Loucy (cell line): ENCODE measurements around the gene PDE6B.

Source experiments
- H2AFZ ChIP-seq: fragments of 200-600 bp; sonication (generic); 2 replicates; pipeline ENCODE4 v1.6.0; 2016; ENCODE audit warnings: antibody characterized with exemption, mild to moderate bottlenecking, low read length, moderate library complexity
- H3F3A ChIP-seq: fragments of 200-600 bp; 2 replicates; pipeline ENCODE4 v1.6.0; 2016; ENCODE audit warnings: antibody characterized with exemption, low read depth, mild to moderate bottlenecking
- H3K27me3 ChIP-seq: fragments of 200-600 bp; sonication (generic); 2 replicates; pipeline ENCODE4 v1.6.1; 2014; ENCODE audit warnings: low read length, mild to moderate bottlenecking; ENCODE audit not compliant: insufficient read depth, poor library complexity, severe bottlenecking
- H3K36me3 ChIP-seq: fragments of 200-600 bp; sonication (generic); 2 replicates; pipeline ENCODE4 v1.6.1; 2016; ENCODE audit warnings: low read length; ENCODE audit not compliant: insufficient read depth
- H3K4me1 ChIP-seq: fragments of 200-600 bp; sonication (generic); 2 replicates; pipeline ENCODE4 v1.5.1; 2014; ENCODE audit warnings: low read length, mild to moderate bottlenecking; ENCODE audit not compliant: insufficient read depth, poor library complexity, severe bottlenecking
- H3K4me2 ChIP-seq: fragments of 200-600 bp; sonication (generic); 2 replicates; pipeline ENCODE4 v1.6.0; 2014; ENCODE audit warnings: antibody characterized with exemption, low read length, low read depth, mild to moderate bottlenecking; ENCODE audit not compliant: poor library complexity, severe bottlenecking
- H3K4me3 ChIP-seq: fragments of 200-600 bp; sonication (generic); 2 replicates; pipeline ENCODE4 v1.5.1; 2014; ENCODE audit warnings: low read length, mild to moderate bottlenecking, mixed read lengths; ENCODE audit not compliant: poor library complexity, severe bottlenecking
- H3K79me2 ChIP-seq: fragments of 200-600 bp; sonication (generic); 2 replicates; pipeline ENCODE4 v1.6.1; 2014; ENCODE audit warnings: low read length; ENCODE audit not compliant: insufficient read depth
- H3K9ac ChIP-seq: fragments of 200-600 bp; sonication (generic); 2 replicates; pipeline ENCODE4 v1.6.0; 2014; ENCODE audit warnings: mild to moderate bottlenecking, low read depth, low read length, moderate library complexity; ENCODE audit not compliant: poor library complexity, severe bottlenecking
- H3K9me2 ChIP-seq: fragments of 200-600 bp; sonication (generic); replicated peaks from 2 replicates; pipeline ENCODE4 v1.6.1; 2016; ENCODE audit warnings: low read depth, low read length, mixed read lengths
- H3K9me3 ChIP-seq: fragments of 200-600 bp; sonication (generic); 2 replicates; pipeline ENCODE4 v1.6.1; 2014; ENCODE audit warnings: mild to moderate bottlenecking, antibody characterized with exemption, low read length, low read depth; ENCODE audit not compliant: insufficient read depth
- H4K20me1 ChIP-seq: fragments of 200-600 bp; sonication (generic); 2 replicates; pipeline ENCODE4 v1.6.0; 2014; ENCODE audit warnings: antibody characterized with exemption, low read length, mild to moderate bottlenecking; ENCODE audit not compliant: insufficient read depth, poor library complexity, severe bottlenecking
- CTCF ChIP-seq: fragments of 200-600 bp; sonication (generic); conservative IDR thresholded peaks from 2 replicates; pipeline ENCODE4 v1.5.1; 2014; ENCODE audit warnings: mild to moderate bottlenecking, antibody characterized with exemption, low read length
- EZH2phosphoT487 ChIP-seq: fragments of 200-600 bp; IDR thresholded peaks from 2 replicates; pipeline ENCODE4 v1.6.1; 2018; ENCODE audit warnings: antibody characterized with exemption, mild to moderate bottlenecking, moderate library complexity, borderline replicate concordance

Gene PDE6B

DNA sequence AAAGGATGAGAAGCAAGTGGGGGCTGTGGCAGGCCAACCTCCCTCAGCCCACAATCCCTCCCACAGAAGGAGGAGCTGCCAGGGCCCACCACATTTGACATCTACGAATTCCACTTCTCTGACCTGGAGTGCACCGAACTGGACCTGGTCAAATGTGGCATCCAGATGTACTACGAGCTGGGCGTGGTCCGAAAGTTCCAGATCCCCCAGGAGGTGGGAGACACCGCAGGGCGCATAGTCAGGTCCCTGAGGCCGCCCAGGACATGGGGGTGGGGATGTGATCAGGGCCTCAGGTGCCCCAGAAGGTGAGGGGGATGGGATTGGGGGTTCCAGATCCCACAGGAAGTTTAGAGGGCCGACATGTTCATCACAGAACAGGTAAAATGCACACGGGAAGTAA lies 35.0 kb downstream of the PDE6B start:
- Histone ChIP-seq H2AFZ (no peak overlapping the region), H3F3A (no peaks in the 10 kb centered on the region), H3K9me2 (no peaks in the 10 kb centered on the region), H3K4me2 (no peak overlapping the region), H3K9me3 (peaks cover 3% of the 10 kb centered on the region; the same call in 1 of the 2 replicates), H3K4me3 (no peak overlapping the region), H3K27me3 (no peaks in the 10 kb centered on the region), H3K9ac (no peak overlapping the region), H3K4me1 (peaks cover 14% of the 10 kb centered on the region), H3K36me3 (no peaks in the 10 kb centered on the region), H4K20me1 (no peaks in the 10 kb centered on the region), H3K79me2 (peaks cover 13% of the 10 kb centered on the region; the same call in 1 of the 2 replicates)
- TF ChIP-seq EZH2phosphoT487 (no peak), CTCF (no peak)

DNA sequence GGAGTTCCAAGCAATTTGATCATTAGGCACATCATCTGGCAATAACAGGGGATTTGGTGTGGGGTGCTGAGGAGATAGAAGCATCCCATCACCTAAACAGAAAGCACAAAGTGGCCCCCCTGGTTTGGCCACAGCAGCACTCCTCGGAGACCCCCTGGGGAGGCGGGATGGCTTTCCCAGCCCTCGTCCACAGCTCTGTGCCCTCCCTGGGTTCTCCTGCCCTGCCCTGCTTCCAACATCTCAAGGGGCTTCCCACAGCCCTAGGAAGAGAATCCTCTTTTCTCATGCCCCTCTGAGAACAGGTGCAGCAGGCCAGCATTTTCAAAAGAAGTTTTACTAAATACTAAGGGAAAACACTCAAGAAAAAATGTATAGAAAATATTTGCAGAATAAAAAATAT lies 35.9 kb downstream of the PDE6B start:
- Histone ChIP-seq H3K4me1 (peaks cover 14% of the 10 kb centered on the region), H3K9me3 (no peaks in the 10 kb centered on the region; the same call in 1 of the 2 replicates), H3K4me2 (no peak overlapping the region), H3K79me2 (peaks cover 13% of the 10 kb centered on the region; the same call in 1 of the 2 replicates), H3K9me2 (no peaks in the 10 kb centered on the region), H2AFZ (no peak overlapping the region), H3K9ac (no peak overlapping the region), H4K20me1 (no peaks in the 10 kb centered on the region), H3K27me3 (no peaks in the 10 kb centered on the region), H3K4me3 (no peak overlapping the region), H3F3A (no peaks in the 10 kb centered on the region), H3K36me3 (no peaks in the 10 kb centered on the region)
- TF ChIP-seq CTCF = no peak
- no peak for TF ChIP-seq EZH2phosphoT487

DNA sequence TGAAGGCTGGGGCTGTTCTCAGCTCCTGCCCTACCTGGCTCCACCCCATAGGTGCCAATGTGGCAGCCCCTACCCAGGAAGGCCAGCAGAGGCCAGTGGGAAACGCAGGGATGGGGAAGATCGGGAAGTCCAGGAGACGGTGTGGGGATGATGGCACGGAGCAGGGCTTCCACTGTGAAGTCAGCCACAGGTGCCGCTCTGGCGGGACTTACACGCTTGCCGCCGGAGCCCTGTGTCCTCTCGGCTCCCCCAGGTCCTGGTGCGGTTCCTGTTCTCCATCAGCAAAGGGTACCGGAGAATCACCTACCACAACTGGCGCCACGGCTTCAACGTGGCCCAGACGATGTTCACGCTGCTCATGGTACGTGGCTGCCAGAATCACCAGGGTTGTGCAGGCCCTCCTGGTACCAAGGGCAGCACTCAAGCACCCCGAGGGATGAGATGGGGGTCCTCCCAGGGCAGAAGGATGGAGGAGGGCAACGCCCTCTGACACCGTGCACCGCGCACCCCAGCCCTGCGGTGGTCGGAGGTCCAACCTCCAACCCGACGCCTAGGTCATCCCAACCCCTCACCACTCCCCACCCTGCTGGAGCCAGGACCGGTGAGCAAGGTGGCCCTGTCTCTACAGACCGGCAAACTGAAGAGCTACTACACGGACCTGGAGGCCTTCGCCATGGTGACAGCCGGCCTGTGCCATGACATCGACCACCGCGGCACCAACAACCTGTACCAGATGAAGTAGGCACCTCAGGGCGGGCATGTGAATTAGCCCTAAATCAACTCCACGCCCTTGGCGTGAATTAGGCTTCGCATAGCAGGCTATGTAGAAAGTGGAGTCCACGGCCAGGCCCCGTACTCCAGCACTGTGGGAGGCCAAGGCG lies 36.7 kb downstream of the PDE6B start:
- Histone ChIP-seq H2AFZ (no peak overlapping the region), H3K36me3 (no peaks in the 10 kb centered on the region), H4K20me1 (no peaks in the 10 kb centered on the region), H3K4me3 (no peak overlapping the region), H3K9me2 (no peaks in the 10 kb centered on the region), H3K79me2 (peaks cover 13% of the 10 kb centered on the region; the same call in 1 of the 2 replicates), H3K4me2 (no peak overlapping the region), H3K27me3 (no peaks in the 10 kb centered on the region), H3K4me1 (peaks cover 14% of the 10 kb centered on the region), H3K9ac (no peak overlapping the region), H3K9me3 (no peaks in the 10 kb centered on the region), H3F3A (no peaks in the 10 kb centered on the region)
- TF ChIP-seq CTCF (no peak), EZH2phosphoT487 (no peak)
